Stimulated activated CD8-positive, alpha-beta memory T cell treated with anti-CD3 and anti-CD28 coated beads, Interleukin-12 subunit alpha, Interleukin-12 subunit beta, amount 100 ng/mL, for 24 hours (primary cell): ENCODE data around the gene MAML2.

Source experiments
- DNase-seq: peaks from one replicate; pipeline ENCODE4 v3.0.0-alpha.2; 2020; ENCODE audit errors: extremely low read depth

The MAML2 gene

DNA sequence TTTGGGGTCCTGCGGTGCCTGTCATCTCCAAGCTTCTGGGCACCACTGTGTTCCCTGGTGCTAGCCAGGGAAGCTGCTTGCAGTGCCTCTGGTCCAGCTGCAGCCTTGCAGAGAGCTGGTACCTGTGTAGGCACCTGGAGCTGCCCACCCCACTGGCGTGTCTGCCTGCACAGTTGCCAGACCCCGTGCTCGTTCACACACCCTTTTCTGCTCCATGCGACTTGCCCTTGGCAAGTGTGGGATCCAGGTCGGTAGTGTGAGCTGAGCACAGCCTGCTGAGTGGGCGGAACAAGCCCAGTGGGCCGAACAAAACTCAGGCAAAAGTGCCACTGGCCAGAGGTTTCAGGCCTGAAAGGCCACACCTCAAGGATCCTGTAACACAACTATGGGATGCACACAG lies 272.5 kb downstream of the MAML2 start:
- DNase-seq: no peak

DNA sequence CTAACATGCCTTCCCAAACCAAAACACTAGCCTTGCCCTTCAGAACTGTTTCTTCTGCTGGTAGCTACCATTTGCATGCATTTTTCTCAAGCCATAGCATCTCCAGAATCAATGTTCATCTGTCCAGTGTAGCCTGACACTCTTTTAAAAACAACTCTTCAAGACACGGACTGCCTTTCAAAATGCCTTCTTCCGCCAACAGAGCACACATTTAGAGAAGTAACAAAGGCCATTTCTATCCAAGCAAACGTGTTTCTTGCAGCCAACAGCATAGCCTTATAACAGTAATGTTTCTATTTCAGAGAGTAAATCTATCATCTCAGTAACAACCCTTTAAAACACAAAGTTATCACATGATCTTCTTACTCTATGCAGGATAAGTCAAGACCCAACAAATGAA lies 275.8 kb downstream of the MAML2 start:
- DNase-seq: no peak

DNA sequence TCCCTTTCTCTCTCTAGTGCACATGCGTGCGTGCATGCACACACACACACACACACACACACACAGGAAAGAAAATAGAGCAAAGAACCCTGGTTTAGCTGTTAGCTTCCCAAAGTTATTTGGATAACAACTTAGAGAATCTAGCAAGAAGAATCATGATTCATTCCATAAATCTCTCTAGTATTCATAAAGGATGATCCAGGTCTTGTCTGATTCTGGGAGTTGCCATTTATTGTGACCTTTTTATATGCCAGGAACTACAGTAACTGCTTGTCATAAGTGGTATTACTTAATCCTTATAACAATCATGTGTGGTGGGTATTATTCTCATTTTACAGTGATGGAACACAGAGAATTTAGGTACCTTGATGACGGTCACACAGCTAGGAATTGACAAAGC lies 277.6 kb downstream of the MAML2 start:
- DNase-seq: no peak

DNA sequence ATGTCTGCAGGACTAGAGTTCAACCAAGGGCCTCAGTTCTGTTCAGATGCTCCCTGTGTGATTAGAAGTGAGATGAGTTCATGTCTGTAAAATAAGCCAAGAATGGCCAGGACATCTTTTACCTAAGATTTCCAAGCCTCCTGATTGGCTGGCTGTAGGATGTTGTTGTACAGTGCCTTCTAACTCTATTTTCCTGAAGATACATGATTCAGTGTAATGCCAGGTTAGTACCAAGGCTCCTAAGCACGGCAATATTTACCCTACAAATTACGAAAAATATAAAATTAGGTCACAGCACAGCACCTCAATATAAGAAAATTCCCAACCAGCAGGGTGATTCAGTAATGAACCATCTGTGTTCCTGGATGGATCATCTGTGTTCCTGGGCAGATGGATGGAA lies 279.1 kb downstream of the MAML2 start:
- DNase-seq: no peak

DNA sequence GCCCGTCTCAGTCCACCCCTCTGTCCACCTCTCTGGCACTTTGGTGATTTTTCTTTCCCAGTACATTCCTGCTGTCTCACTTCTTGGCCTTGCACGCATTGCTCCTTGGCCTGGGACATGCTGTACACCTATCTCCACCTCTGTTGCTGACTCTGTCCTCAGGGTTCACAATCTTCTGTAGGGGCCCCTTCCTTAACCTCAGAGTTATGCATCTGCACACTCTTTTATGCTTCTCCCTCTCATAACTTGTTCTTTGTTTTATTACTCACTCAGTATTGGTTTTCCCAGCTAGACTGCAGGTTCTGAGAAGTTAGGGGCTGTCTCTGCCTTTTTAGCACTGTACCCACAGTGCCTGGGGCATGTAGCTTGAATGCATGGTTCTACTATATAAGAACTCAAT lies 279.9 kb downstream of the MAML2 start:
- no peak for DNase-seq

DNA sequence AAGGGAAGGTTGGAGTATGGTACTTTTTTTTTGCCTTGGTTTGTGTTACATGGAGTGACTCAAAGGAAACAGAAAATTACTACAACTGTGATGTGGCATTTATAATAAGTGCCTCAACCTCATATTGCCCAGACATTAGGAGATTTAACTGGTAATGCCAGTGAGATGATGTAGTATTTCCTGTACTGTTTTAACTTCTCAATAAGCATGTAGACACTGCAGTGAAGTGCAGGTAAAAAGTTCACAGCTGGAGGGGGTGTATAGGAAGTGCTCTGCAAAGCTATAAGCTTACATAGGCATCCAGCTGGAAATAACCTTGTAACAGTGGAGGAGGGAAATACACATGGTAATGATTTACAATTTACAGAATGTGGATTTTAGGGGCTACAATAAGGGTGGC lies 280.9 kb downstream of the MAML2 start:
- DNase-seq: no peak

DNA sequence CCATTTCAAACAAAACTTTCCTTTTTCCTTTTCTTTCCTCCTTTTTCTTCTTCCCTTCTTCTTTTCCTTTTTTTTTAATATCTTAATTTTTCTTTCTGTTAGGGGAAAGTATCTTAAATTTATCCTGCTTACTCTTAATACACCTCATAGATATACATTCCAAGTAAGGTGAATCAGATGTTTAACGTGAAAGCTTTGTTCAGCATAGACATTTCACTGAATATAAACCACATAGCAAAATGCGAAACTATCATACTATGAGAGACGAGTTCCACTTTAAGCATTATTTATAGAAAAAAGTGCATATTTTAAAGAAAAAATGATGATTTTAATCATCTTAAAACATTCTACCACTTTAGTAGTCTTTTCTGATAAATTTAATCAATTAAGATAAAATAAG lies 281.3 kb downstream of the MAML2 start:
- no peak for DNase-seq

DNA sequence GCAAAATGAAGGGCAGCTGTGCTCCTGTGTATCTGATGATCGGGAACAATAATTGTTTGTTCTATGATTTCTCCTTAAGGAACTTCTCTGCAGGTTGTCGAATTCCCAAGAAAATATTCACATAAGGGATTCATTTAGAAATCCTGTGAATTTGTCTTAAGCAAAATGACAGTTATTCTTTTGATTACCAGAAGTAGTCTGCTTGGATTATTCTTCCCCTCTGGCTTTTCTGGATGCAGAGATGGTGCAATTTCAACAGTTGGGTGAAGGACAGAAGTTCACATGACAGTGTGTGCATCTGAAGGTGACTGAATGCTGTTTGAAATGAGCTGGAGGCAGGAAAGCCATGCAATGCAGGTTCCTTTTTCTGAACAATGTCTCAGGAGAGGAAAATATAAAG lies 281.9 kb downstream of the MAML2 start:
- no peak for DNase-seq

DNA sequence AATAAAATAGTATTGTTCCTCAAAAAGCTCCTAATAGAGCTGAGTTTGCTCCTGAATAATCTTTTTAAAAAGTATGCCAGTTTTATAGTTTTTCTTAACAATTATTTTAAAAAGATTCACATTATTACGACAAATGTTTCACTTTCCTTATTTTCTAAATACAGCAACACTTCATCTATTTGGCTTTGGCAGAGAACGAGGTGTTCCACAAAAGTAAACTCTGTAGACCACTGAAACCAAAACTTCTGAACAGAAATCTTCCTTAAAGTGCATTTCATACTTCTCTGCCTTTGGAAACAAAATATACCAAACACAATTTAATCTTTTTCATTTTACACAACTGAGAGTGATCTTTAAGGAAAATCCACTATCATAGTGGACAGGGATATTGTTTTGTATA lies 285.5 kb downstream of the MAML2 start:
- no peak for DNase-seq

DNA sequence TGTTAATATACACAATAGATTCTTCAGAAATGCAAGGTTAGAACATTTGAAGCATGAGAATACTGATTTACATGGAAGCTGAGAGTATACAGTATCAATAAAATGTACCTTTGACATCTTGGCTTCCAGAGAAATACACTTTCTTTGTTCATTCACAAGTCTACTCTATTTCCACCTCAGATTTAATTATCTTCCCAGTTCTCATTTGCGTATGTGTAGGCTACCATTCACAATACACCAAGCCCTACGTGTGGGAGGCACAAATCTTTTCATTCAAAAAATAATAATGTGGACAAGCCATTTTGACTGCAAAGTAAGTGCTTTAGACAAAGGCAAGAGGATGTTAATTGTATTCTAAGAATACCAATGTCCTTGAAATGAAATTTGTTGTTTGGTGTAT lies 286.4 kb downstream of the MAML2 start:
- DNase-seq: no peak

DNA sequence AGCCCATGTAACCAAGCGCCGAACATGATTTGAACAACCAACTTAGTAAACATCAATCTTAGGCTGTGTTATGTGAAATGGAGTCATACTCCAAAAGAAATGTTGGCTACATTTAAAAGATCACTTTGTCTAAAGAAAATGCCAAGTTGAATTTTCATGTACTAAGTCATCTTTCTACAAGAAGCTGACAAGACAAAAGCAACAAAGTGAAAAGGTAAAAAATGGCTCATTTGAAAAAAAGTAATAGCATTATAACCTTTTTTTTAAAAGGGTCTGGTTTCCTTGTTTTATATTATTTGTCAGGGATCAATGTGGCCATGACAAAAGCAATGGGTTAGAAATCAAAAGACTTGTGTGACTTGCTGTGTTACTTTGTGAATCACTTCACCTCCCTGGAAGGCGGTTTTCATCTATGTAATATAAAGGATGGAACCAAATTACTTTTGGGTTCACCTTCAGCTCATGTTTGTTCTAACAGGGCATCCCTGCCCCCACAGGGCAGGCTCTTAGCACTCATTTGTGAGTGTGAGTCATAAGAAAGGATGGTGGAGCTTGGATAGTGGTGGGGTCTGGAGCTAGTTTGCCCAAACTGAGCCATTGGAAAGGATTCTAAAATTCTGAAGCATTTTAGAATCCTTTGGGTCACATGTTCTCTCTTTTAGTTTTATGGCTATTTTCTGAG lies 287.1 kb downstream of the MAML2 start:
- no peak for DNase-seq

DNA sequence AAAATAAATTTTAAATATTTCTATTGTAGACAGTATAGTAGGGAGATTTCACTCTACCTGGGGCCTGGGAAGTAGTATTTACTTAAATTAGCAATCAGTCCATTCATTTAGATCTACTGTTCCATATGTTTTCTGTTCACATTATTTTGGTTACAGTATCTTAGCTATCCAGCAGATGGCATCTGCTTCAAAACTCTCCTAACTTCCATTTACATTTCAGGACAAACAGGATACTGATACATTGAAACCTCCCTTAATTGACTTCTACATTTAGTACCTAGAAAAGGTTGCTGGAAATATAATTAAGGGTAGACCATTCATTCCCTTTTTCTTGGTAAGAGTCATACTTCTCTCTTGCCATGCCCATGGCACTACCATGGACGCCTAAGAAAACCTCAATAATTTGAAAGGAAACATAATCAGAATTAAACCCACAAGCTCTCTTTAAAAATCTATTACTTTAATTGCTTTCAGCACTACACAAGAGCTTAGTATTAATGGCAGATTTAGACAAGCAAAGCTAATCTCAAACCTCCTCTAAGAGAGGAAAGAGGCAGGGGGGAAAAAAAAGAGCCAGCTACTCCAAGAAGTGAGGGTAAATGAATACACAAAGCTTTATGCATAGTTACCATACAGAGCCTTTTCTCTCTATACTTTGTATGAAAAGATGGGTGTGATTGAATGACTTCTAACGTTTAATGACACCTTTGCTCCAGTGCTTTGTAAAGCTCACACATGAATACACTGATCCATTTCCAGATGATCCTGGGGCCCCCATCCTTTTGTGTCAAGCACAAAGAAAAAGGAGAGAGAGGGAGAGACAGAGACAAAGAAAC lies 287.9 kb downstream of the MAML2 start:
- DNase-seq: no peak

DNA sequence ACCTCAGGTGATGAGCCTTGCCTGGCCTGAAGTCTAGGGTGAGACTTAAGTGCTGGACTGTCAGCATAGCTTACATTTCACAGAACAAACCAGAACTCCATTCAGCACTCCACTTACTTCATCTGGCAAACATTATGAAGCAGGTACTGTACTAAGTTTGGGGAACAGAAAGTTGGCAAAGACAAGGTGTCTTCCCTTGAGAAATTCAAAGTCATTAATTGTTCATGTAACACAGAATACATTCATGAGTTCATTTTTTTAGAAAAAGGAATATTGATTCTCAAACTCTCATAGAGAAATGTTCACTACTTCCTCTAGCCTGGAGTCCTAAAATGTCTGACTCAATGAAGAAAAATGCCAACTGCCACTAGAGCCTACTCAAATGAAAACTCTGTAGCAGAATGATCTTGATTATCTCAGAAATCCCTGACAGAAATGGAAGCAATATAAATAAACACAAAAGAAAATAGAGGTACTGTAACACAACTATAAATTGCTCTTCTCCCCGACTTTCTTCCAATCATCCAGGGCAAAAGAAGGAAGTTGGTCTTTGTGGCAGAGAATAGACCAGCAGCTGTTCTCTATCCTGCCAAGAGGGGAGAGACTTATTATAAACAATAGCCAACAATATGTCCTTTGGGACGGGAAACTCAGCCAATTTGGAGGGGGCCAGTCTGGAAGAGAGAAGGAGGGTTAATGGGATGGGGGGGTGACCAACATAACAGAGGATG lies 289.9 kb downstream of the MAML2 start:
- no peak for DNase-seq

DNA sequence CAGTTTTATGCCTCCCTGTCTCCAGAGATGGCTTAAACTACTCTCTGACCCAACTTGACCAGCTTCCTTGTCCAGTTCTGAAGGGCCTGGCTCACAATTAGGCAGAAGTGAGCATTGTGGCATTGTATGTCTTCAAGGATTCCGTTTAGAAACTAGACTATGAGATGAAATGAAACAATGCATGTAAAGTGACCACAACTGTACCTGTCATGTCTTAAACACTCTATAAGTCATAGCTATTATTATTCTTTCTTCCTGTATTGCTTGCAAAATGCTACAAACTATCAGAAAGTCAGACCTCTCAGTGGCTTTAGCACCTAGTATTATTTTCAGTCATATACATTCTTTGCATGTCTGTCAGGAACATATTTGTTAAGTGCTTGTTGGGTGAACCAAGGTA lies 291.2 kb downstream of the MAML2 start:
- DNase-seq: no peak

DNA sequence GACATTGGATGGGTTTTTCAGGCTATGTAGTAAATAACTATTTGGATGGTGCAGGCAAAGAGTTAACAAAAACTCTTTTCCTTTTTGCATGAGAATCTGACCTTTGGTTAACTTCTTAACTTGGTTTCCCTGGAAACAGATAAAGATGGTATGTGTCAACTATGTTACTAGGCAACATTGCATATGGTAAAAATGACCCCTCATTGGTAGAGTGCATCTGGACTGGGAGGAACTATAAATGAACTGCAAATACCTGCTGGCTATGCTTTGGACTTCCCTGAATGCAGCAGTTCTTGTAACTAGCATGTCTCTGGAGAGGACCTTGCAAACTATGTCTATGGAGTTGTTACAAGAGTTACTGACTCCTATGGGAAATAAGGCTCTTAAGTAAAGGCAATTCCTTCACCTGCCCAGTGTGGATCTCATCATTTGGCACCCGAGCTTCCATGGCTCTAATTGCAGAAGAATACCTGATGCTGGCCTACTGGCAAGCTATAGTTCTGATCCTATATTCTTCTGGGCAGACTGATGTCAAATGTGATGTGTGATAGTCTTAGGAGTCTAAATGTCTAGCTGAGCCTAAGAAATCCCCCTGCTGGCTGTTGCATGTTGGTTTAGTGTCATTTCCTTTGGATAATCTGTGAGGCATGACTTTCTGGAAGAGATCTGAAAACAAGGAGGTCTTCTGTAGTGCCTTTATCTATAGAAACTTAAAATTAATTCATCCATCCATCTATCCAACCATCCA lies 292.4 kb downstream of the MAML2 start:
- DNase-seq: no peak

DNA sequence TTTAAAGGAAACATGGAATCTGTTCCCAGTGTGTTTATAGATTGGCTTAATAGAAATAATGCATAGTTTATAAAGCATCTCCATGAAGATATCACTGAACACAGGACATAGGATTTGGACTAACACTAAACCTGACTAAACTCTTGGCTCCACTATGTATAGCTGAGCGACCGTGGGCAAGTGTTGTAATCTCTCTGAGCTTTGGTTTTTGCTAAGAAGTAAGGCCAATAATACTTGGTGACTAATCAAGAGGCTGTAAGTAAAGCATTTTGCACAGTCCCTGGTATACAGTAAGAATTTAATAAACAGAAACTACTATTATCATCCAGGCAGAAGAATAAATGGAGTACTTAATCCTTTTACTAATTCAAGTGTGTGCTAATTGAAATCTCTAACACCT lies 293.6 kb downstream of the MAML2 start:
- DNase-seq: no peak

DNA sequence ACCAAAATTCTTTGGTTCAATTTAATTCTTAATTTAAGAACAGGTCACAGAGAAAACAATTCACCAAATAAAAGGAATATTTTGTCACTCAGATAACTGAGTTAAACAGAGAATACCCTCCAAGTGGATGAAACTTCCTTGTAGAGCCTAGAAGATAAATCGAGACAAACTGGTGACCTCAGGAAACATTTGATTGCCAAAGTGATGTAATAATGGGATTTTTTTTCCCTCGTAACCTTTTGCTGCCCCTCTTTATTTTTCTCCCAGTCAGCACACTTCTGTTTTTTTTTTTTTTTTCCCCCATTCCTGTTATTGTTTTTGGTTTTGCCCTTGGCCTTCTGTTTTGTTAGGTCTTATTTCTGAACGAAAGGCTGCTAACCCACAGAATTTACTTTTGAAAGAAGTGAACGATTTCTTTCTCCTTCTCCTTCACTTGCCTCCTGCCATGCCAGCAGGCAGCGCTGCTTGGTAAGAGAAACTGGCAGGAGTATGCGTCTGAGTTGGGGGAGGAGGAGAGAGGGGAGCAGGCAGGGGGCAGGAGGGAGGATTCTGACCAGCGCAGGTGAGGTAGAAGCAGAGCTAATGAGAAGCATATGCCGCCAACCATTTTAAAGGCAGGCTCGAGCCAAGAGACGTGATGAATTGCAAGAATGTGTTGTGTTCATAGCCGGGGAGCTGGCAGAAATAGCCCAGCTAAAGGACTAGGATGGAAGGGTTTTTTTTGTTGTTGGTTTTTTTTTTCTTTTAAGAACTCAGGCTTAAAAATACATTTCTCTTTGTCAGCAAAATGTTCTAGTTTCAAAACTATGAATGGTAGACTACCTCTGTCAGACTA lies 297.2 kb downstream of the MAML2 start:
- DNase-seq: no peak

DNA sequence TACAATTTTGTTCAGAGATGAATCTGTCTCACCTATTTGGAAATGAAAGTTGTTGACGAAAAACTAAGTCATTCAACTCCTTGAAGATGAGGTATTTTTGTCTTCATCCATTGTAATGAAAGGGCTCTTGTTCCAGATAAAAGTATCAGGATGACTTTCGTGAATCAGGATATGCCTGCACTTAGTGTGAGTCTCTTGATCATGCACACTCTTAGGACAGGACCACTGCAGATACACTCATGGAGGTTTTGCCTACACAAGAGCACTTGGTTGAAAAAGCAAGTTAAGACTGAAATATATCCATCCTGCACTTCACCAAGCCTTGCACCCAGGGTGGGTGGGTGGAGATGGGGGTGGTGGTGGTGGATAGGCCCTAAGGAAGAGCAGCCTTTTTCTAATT lies 298.2 kb downstream of the MAML2 start:
- no peak for DNase-seq

DNA sequence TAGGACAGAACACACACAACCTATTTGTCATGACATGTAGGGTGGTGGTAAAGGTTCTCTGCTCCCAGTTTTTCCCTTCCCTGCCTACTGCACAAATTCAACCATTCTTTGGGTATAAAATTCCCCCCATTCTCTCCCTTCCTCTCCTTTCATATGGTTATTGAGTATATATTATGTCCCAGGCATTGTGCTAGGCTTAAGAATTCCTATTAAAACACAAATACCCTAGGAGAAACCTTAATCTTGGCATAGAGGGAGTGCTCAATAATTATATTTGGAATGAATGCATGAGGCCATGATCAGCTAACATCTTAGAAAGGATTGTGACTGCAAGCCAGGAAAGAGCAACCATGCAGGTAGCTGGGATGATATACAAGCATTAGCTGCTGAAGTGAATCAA lies 298.7 kb downstream of the MAML2 start:
- no peak for DNase-seq

DNA sequence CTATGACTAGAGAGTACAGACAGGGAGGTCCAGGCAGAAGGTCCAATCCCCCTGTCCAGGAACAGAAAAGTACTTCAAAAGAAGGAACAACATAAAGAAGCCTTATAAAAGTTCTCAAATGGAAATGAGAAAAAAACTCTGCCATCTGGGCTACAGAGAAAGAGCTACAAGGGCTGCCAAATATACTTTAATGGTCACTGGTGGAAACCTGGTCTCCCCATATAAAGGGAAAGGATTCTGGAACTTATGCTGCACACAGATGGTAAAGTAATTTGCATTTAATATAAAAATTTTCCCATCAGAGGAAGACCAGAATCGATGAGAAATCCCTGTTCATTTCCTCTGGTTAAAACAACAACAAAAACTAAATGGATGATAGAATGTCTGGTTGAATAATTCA lies 299.7 kb downstream of the MAML2 start:
- DNase-seq: no peak

DNA sequence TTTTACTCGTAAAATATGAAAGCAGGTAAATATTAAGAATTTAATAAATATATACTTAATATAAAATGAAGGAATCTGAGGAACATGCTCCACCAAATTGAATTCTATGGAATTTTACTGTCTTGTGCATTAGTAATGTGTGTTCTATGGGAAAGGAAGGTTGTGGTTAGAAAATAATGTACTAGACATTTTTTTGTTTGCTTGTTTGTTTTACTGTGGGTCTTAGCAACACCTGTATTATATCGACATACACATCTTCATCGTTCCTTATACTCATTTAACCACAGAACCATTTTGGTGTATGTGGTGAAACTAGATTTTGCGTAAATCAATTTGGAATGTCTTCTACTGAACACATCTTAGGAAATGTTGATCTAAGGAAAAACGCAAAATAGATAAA lies 304.9 kb downstream of the MAML2 start:
- DNase-seq: no peak
